Measurements from ENCODE around the gene PDE11A. TPM values are rescaled to one million over a fixed set of nuclear protein-coding genes. Genes with fewer than 3 reads are reported as not detected.

Gene PDE11A
- total RNA-seq, 1 donor from 2014 or later = not detected

GRCh38 chr2:177649568-177650518, 422.7 kb downstream of the PDE11A start:
- CTCF ChIA-PET = no interaction called here
- ATAC-seq (ENCODE audit: low read depth) = no peak
- Mint-ChIP-seq H3K9me3 (no peaks in the 10 kb centered on the region), H3K27ac (no peak overlapping the region), H3K4me3 (no peak overlapping the region), H3K36me3 (ENCODE audit: low read depth) (no peaks in the 10 kb centered on the region), H3K4me1 (no peaks in the 10 kb centered on the region), H3K27me3 (peaks cover 7% of the 10 kb centered on the region)
- intact Hi-C loops (cut with micrococcal nuclease) = no loop called here
- POLR2A ChIA-PET = no interaction called here
- TF ChIP-seq CTCF (IDR thresholded peaks at IDR 0.05) = no peak
- no peak for DNase-seq

- no peak for DNase-seq
- ChIA-PET POLR2A (no interaction called here), CTCF (no interaction called here)
- Mint-ChIP-seq H3K9me3 (peaks cover 3% of the 10 kb centered on the region), H3K4me1 (no peaks in the 10 kb centered on the region), H3K27ac (no peak overlapping the region), H3K4me3 (no peak overlapping the region), H3K36me3 (ENCODE audit: low read depth) (no peaks in the 10 kb centered on the region), H3K27me3 (peaks cover 6% of the 10 kb centered on the region)
- TF ChIP-seq CTCF (IDR thresholded peaks at IDR 0.05) = no peak
- ATAC-seq (ENCODE audit: low read depth) = no peak
- intact Hi-C loops (cut with micrococcal nuclease) = no loop called here
Measured at GRCh38 chr2:177646791-177647190, 425.8 kb downstream of the PDE11A start.

- Mint-ChIP-seq H3K9me3 (peaks cover 3% of the 10 kb centered on the region), H3K27me3 (peaks cover 6% of the 10 kb centered on the region), H3K27ac (no peak overlapping the region), H3K4me1 (no peaks in the 10 kb centered on the region), H3K4me3 (no peak overlapping the region), H3K36me3 (ENCODE audit: low read depth) (no peaks in the 10 kb centered on the region)
- no peak for DNase-seq
- no peak for TF ChIP-seq CTCF (IDR thresholded peaks at IDR 0.05)
- no peak for ATAC-seq (ENCODE audit: low read depth)
- POLR2A ChIA-PET = no interaction called here
- CTCF ChIA-PET = no interaction called here
- intact Hi-C loops (cut with micrococcal nuclease) = no loop called here
Measured at GRCh38 chr2:177646241-177646640, 426.3 kb downstream of the PDE11A start.

- intact Hi-C loops (cut with micrococcal nuclease) = no loop called here
- Mint-ChIP-seq H3K9me3 (peaks cover 3% of the 10 kb centered on the region), H3K27ac (no peak overlapping the region), H3K4me1 (peaks cover 4% of the 10 kb centered on the region), H3K36me3 (ENCODE audit: low read depth) (no peaks in the 10 kb centered on the region), H3K27me3 (peaks cover 4% of the 10 kb centered on the region), H3K4me3 (no peak overlapping the region)
- TF ChIP-seq CTCF (IDR thresholded peaks at IDR 0.05) = no peak
- POLR2A ChIA-PET = no interaction called here
- no peak for DNase-seq
- CTCF ChIA-PET = no interaction called here
- no peak for ATAC-seq (ENCODE audit: low read depth)
Measured at GRCh38 chr2:177641331-177641730, 431.2 kb downstream of the PDE11A start.

GRCh38 chr2:177640423-177640822, 432.2 kb downstream of the PDE11A start:
- H3K36me3 Mint-ChIP-seq (ENCODE audit: low read depth) = no peaks in the 10 kb centered on the region
- ChIA-PET CTCF (no interaction called here), POLR2A (no interaction called here)
- intact Hi-C loops (cut with micrococcal nuclease) = no loop called here
- DNase-seq = no peak
- ATAC-seq (ENCODE audit: low read depth) = no peak
- H3K9me3 Mint-ChIP-seq = peaks cover 3% of the 10 kb centered on the region
- no peak overlapping the region for H3K4me3 Mint-ChIP-seq
- H3K27me3 Mint-ChIP-seq = peaks cover 4% of the 10 kb centered on the region
- no peak for TF ChIP-seq CTCF (IDR thresholded peaks at IDR 0.05)
- peaks cover 9% of the 10 kb centered on the region for H3K4me1 Mint-ChIP-seq
- H3K27ac Mint-ChIP-seq = no peak overlapping the region
